Hepatocyte (in vitro differentiated cells): ENCODE results near the gene TNFSF13. TPM values are rescaled to one million over a fixed set of nuclear protein-coding genes. Genes with fewer than 3 reads are reported as not detected.

ENCODE experiments used
- DNase-seq: peaks from one replicate; pipeline ENCODE4 v3.0.0-alpha.2; 2016; ENCODE audit warnings: low spot score
- H2AFZ ChIP-seq: fragments of 200-600 bp; sonication (generic); 2 replicates; pipeline ENCODE4 v1.6.0; 2016; ENCODE audit warnings: antibody characterized with exemption, mild to moderate bottlenecking
- H3K27ac ChIP-seq: fragments of 200-600 bp; sonication (generic); 2 replicates; pipeline ENCODE4 v1.5.1; 2016; ENCODE audit warnings: mild to moderate bottlenecking
- H3K27me3 ChIP-seq: fragments of 200-600 bp; sonication (generic); 2 replicates; pipeline ENCODE4 v1.6.1; 2016
- H3K36me3 ChIP-seq: fragments of 200-600 bp; sonication (generic); replicated peaks from 2 replicates; pipeline ENCODE4 v1.5.1; 2016; ENCODE audit warnings: low read depth; ENCODE audit not compliant: insufficient read depth
- H3K4me1 ChIP-seq: fragments of 200-600 bp; sonication (generic); 2 replicates; pipeline ENCODE4 v1.5.1; 2016; ENCODE audit warnings: mild to moderate bottlenecking, moderate library complexity; ENCODE audit not compliant: insufficient read depth
- H3K4me2 ChIP-seq: fragments of 200-600 bp; sonication (generic); 2 replicates; pipeline ENCODE4 v1.6.0; 2016
- H3K4me3 ChIP-seq: fragments of 200-600 bp; sonication (generic); 2 replicates; pipeline ENCODE4 v1.5.1; 2016; ENCODE audit warnings: mild to moderate bottlenecking
- H3K79me2 ChIP-seq: fragments of 200-600 bp; sonication (generic); 2 replicates; pipeline ENCODE4 v1.6.0; 2017; ENCODE audit warnings: mild to moderate bottlenecking
- H3K9me2 ChIP-seq: fragments of 200-600 bp; sonication (generic); replicated peaks from 2 replicates; pipeline ENCODE4 v1.6.0; 2017; ENCODE audit warnings: mild to moderate bottlenecking; ENCODE audit not compliant: insufficient read depth
- H3K9me3 ChIP-seq: fragments of 200-600 bp; sonication (generic); 2 replicates; pipeline ENCODE4 v1.5.1; 2016; ENCODE audit warnings: low read depth, mild to moderate bottlenecking
- H4K20me1 ChIP-seq: fragments of 200-600 bp; sonication (generic); 2 replicates; pipeline ENCODE4 v1.6.0; 2016; ENCODE audit warnings: mild to moderate bottlenecking; ENCODE audit not compliant: insufficient read depth, poor library complexity, severe bottlenecking
- CTCF ChIP-seq: fragments of 200-600 bp; sonication (generic); IDR thresholded peaks from 2 replicates; pipeline ENCODE4 v1.5.1; 2016; ENCODE audit warnings: antibody characterized with exemption, mild to moderate bottlenecking; ENCODE audit not compliant: poor library complexity
- EZH2 ChIP-seq: fragments of 200-600 bp; sonication (generic); IDR thresholded peaks from 2 replicates; pipeline ENCODE4 v1.6.1; 2016; ENCODE audit warnings: antibody characterized with exemption, mild to moderate bottlenecking, borderline replicate concordance
- EZH2phosphoT487 ChIP-seq: fragments of 200-600 bp; sonication (generic); IDR thresholded peaks from one replicate; pipeline ENCODE4 v1.6.1; 2018; ENCODE audit warnings: antibody characterized with exemption, mild to moderate bottlenecking, low read depth, moderate library complexity; ENCODE audit not compliant: unreplicated experiment, severe bottlenecking
- WGBS: methylation state at CpG from one replicate; pipeline ENCODE4 v1.1.6; 2016; ENCODE audit warnings: low lambda C conversion rate; ENCODE audit errors: missing lambda C conversion rate; 5-methylcytosine and 5-hydroxymethylcytosine counted together
- polyA plus RNA-seq: library from polyadenylated mRNA; unstranded; fragments of >200 nt; fragmentation: Nextera tagmentation; extraction: Ambion mirVana; gene quantifications from 2 replicates; pipeline ENCODE4 v1.2.1, GENCODE V29; 2016
- total RNA-seq: library from RNA; depleted of rRNA; stranded (reverse); fragments of >200 nt; gene quantifications from 2 replicates; pipeline ENCODE4 v1.2.3, GENCODE V29; 2014

The TNFSF13 gene
- total and polyA plus RNA-seq, 2 experiments from 2014 or later = 0.90 to 2.4 TPM

DNA sequence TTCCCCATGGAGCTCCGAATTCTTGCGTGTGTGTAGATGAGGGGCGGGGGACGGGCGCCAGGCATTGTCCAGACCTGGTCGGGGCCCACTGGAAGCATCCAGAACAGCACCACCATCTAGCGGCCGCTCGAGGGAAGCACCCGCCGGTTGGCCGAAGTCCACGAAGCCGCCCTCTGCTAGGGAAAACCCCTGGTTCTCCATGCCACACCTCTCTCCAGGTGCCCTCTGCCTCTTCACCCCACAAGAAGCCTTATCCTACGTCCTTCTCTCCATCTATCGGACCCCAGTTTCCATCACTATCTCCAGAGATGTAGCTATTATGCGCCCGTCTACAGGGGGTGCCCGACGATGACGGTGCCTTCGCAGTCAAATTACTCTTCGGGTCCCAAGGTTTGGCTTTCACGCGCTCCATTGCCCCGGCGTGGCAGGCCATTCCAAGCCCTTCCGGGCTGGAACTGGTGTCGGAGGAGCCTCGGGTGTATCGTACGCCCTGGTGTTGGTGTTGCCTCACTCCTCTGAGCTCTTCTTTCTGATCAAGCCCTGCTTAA is 2.6 kb downstream of the TNFSF13 start:
- Histone ChIP-seq H3K4me1 (peaks cover 39% of the 10 kb centered on the region), H3K36me3 (no peaks in the 10 kb centered on the region), H3K27ac (peak overlapping the region; percentile 96), H3K79me2 (peaks cover 40% of the 10 kb centered on the region), H3K27me3 (no peaks in the 10 kb centered on the region), H2AFZ (peak overlapping the region; percentile 97), H3K4me3 (peak overlapping the region; percentile 96), H3K9me2 (no peaks in the 10 kb centered on the region), H3K9me3 (no peaks in the 10 kb centered on the region), H3K4me2 (peak overlapping the region; percentile 96), H4K20me1 (no peaks in the 10 kb centered on the region)
- DNase-seq = peak; percentile 96
- under 1% methylated on average over 32 of the region's 32 CpGs for WGBS
- TF ChIP-seq CTCF (peak; percentile 79), EZH2 (no peak), EZH2phosphoT487 (no peak)

- Histone ChIP-seq H3K27ac (peak within 1 kb of the TSS; percentile 96), H3K9me3 (no peaks in the 10 kb centered on the region), H4K20me1 (no peaks in the 10 kb centered on the region), H3K4me1 (peaks cover 39% of the 10 kb centered on the region), H3K36me3 (no peaks in the 10 kb centered on the region), H2AFZ (peak within 1 kb of the TSS; percentile 97), H3K27me3 (no peaks in the 10 kb centered on the region), H3K4me2 (peak within 1 kb of the TSS; percentile 97), H3K9me2 (no peaks in the 10 kb centered on the region), H3K79me2 (peaks cover 46% of the 10 kb centered on the region), H3K4me3 (peak within 1 kb of the TSS; percentile 96)
- under 1% methylated on average over 46 of the region's 82 CpGs for WGBS
- TF ChIP-seq EZH2phosphoT487 = no peak
- TF ChIP-seq CTCF = no peak
- no peak for TF ChIP-seq EZH2
- peak; percentile 97 for DNase-seq
Measured at GRCh38 chr17:7561589-7562207, 3.1 kb downstream of the TNFSF13 start, which contains the start of gene SENP3. Gene SENP3, plus strand, starts transcription at chr17:7561919. Its CDS starts 1,158 bp downstream, at chr17:7563077.

GRCh38 chr17:7562208-7562605 is 3.7 kb downstream of the TNFSF13 start:
- 2% methylated on average over 18 of the region's 28 CpGs for WGBS
- Histone ChIP-seq H3K4me2 (peak overlapping the region; percentile 97), H3K27me3 (no peaks in the 10 kb centered on the region), H3K9me3 (no peaks in the 10 kb centered on the region), H2AFZ (peak overlapping the region; percentile 40), H3K36me3 (no peaks in the 10 kb centered on the region), H3K27ac (peak overlapping the region; percentile 96), H4K20me1 (no peaks in the 10 kb centered on the region), H3K4me1 (peaks cover 37% of the 10 kb centered on the region), H3K9me2 (no peaks in the 10 kb centered on the region), H3K79me2 (peaks cover 50% of the 10 kb centered on the region), H3K4me3 (peak overlapping the region; percentile 93)
- peak; percentile 54 for DNase-seq
- TF ChIP-seq CTCF (no peak), EZH2phosphoT487 (no peak), EZH2 (no peak)
